Aorta (tissue), 5 donors: ENCODE results near the gene PLEKHO1. TPM values are rescaled to one million over a fixed set of nuclear protein-coding genes. Genes with fewer than 3 reads are reported as not detected.
"Not testable (repeated sequence)": the region's sequence is repeated elsewhere in the genome, so short reads cannot be mapped to it uniquely, and the experiment has no call there.

Experiments
- ATAC-seq: fragments of 200-7000 bp; cut with Tn5 transposase; one replicate; pipeline ENCODE4 v1.9.1; 2022; ENCODE audit warnings: moderate library complexity; ENCODE audit not compliant: low FRiP score
- DNase-seq, 2 donors: peaks; one replicate each; pipeline ENCODE4 v3.0.0-alpha.2; 2020
- H3K27ac ChIP-seq, 2 donors: one replicate each; pipeline ENCODE4 v1.5.1; 2013; ENCODE audit warnings: low read length in 2 of 2, mild to moderate bottlenecking in 2 of 2, moderate library complexity in 2 of 2, control low read depth in 1 of 2, inconsistent platforms in 1 of 2, low read depth in 1 of 2
- H3K27me3 ChIP-seq, 2 donors: one replicate each; pipeline ENCODE4 v1.6.1; 2013; ENCODE audit warnings: control low read depth in 1 of 2, low read length in 1 of 2, mild to moderate bottlenecking in 1 of 2, moderate library complexity in 1 of 2; ENCODE audit not compliant: insufficient read depth in 2 of 2, control insufficient read depth in 1 of 2
- H3K36me3 ChIP-seq, 2 donors: one replicate each; pipeline ENCODE4 v1.6.1; 2013; ENCODE audit warnings: control low read depth in 1 of 2, low read length in 1 of 2, mild to moderate bottlenecking in 1 of 2; ENCODE audit not compliant: insufficient read depth in 2 of 2, control insufficient read depth in 1 of 2
- H3K4me1 ChIP-seq, 2 donors: one replicate each; pipeline ENCODE4 v1.6.1; 2013; ENCODE audit warnings: low read length in 2 of 2, control low read depth in 1 of 2, mild to moderate bottlenecking in 1 of 2, moderate library complexity in 1 of 2; ENCODE audit not compliant: insufficient read depth in 2 of 2, control insufficient read depth in 1 of 2
- H3K4me3 ChIP-seq, 2 donors: one replicate each; pipeline ENCODE4 v1.5.1; 2013; ENCODE audit warnings: low read length in 2 of 2, control low read depth in 1 of 2, mild to moderate bottlenecking in 1 of 2
- H3K9me3 ChIP-seq: one replicate; pipeline ENCODE4 v1.6.1; 2013; ENCODE audit warnings: mild to moderate bottlenecking, low read length; ENCODE audit not compliant: control insufficient read depth
- WGBS, 2 donors: extraction: QIAGEN DNeasy Blood & Tissue Kit; methylation state at CpG; one replicate each; pipeline ENCODE4 v1.1.7; 2013; 5-methylcytosine and 5-hydroxymethylcytosine counted together
- intact Hi-C, 2 donors: fragments of 100-400 bp; cut with DNase I; formaldehyde crosslinking; loops; one replicate each; pipeline versions ENCODE4 v1.14.2 to v1.15.0; 2022
- polyA plus RNA-seq, 2 donors: library from polyadenylated mRNA; stranded (reverse); fragments of 200-250 nt; gene quantifications; one replicate each; pipeline ENCODE4 v1.2.3, GENCODE V29; 2013
- total RNA-seq, 2 donors: library from RNA; stranded (reverse); fragmentation: NEBNext Ultra II Directional; extraction: Animal tissue kit (Norgen Biotek cat#: 25700); gene quantifications; one replicate each; pipeline ENCODE4 v1.2.1, GENCODE V29; 2021
- donor health status: healthy with polysubstance abuse.
- donor health status: Bipolar disorder and iron deficiency.
- donor health status: DM: no; HTN: no; CAD: no.
- donor health status: DM: no; HTN: no; CAD: no.
- donor health status: DM: yes; HTN: yes; CAD: no.

The PLEKHO1 gene
- total and polyA plus RNA-seq, 4 donors, result 56.6 to 146 (median 118) TPM

- peak; percentile 48 for ATAC-seq
- H3K4me1 ChIP-seq, result no peaks in the 10 kb centered on the region
- no peaks in the 10 kb centered on the region for H3K9me3 ChIP-seq
- no peaks in the 10 kb centered on the region for H3K36me3 ChIP-seq
- no peaks in the 10 kb centered on the region for H3K27me3 ChIP-seq
- peak overlapping the region in 1 of 2 donors; percentile 17 for H3K27ac ChIP-seq
- H3K4me3 ChIP-seq, result no peak overlapping the region
- DNase-seq, result no peak
- WGBS, 2 donors, result 1 to 3% methylated on average over 3 of the region's 3 CpGs
- intact Hi-C loops, result no loop called here
Measured at GRCh38 chr1:150187560-150187931, 37.8 kb downstream of the PLEKHO1 start.

GRCh38 chr1:150192012-150192411 lies 42.3 kb downstream of the PLEKHO1 start:
- 5 to 8% methylated on average over 2 of the region's 2 CpGs for whole genome bisulfite sequencing, 2 donors
- peak overlapping the region in 1 of 2 donors; percentile 42 for H3K27ac ChIP-seq
- ATAC-seq (no peak), DNase-seq (no peak)
- no peaks in the 10 kb centered on the region for H3K36me3 ChIP-seq
- no peaks in the 10 kb centered on the region for H3K27me3 ChIP-seq
- H3K4me3 ChIP-seq, result no peak overlapping the region
- no peaks in the 10 kb centered on the region for H3K9me3 ChIP-seq
- H3K4me1 ChIP-seq, result no peaks in the 10 kb centered on the region
- intact Hi-C loops, result no loop called here

GRCh38 chr1:150194381-150195031 lies 44.8 kb downstream of the PLEKHO1 start:
- no peaks in the 10 kb centered on the region for H3K4me1 ChIP-seq
- no peaks in the 10 kb centered on the region for H3K9me3 ChIP-seq
- H3K4me3 ChIP-seq, result no peak overlapping the region
- DNase-seq (no peak), ATAC-seq (no peak)
- peak overlapping the region in 1 of 2 donors; percentile 70 for H3K27ac ChIP-seq
- intact Hi-C loops, result no loop called here
- H3K36me3 ChIP-seq, result no peaks in the 10 kb centered on the region
- WGBS, 2 donors, result 64 to 65% methylated on average over 4 of the region's 4 CpGs
- H3K27me3 ChIP-seq, result no peaks in the 10 kb centered on the region

DNA sequence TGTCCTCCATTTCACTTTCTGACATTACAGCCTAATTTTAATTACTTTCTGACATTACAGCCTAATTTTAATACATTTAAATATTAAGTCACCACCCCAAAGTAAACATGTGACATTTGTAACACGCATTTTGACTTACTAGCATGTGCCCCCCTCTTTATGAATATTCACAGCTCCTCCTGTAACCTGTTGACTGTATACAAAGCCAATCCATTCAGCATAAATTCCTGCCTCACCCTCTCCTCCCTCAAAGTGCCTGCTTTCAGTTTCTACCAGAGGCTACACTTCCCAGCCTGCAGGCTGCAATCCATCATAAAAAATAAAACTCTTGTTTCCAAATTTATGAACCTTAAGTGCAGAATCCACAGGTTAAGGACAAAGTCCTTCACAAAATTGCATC lies 46.7 kb downstream of the PLEKHO1 start:
- DNase-seq, result no peak
- no peak overlapping the region for H3K4me3 ChIP-seq
- ATAC-seq, result no peak
- no peaks in the 10 kb centered on the region for H3K4me1 ChIP-seq
- H3K27me3 ChIP-seq, result no peaks in the 10 kb centered on the region
- WGBS, 2 donors, result 85 to 90% methylated on average over 1 of the region's 1 CpG
- H3K27ac ChIP-seq, result no peak overlapping the region
- intact Hi-C loops, result no loop called here
- H3K9me3 ChIP-seq, result no peaks in the 10 kb centered on the region
- no peaks in the 10 kb centered on the region for H3K36me3 ChIP-seq

- DNase-seq (no peak), ATAC-seq (no peak)
- H3K4me1 ChIP-seq, result no peaks in the 10 kb centered on the region
- no peaks in the 10 kb centered on the region for H3K9me3 ChIP-seq
- no peaks in the 10 kb centered on the region for H3K36me3 ChIP-seq
- H3K4me3 ChIP-seq, result no peak overlapping the region
- 86 to 88% methylated on average over 7 of the region's 7 CpGs for WGBS, 2 donors
- no peak overlapping the region for H3K27ac ChIP-seq
- no peaks in the 10 kb centered on the region for H3K27me3 ChIP-seq
- intact Hi-C loops, result no loop called here
Measured at GRCh38 chr1:150207281-150207971, 57.7 kb downstream of the PLEKHO1 start.

GRCh38 chr1:150208460-150208859 lies 58.7 kb downstream of the PLEKHO1 start:
- H3K27ac ChIP-seq, H3K36me3 ChIP-seq, ATAC-seq, H3K27me3 ChIP-seq, H3K9me3 ChIP-seq, H3K4me1 ChIP-seq, H3K4me3 ChIP-seq, intact Hi-C loops, DNase-seq: not testable (repeated sequence)
- WGBS, 2 donors, result 86 to 90% methylated on average over 6 of the region's 6 CpGs

Other genes starting within 250 kb of the PLEKHO1 start
- 10 to 100 TPM; 16.9 to 20.5 TPM for gene SV2A, start 232.1 kb upstream of the PLEKHO1 start, total RNA-seq
- gene SV2A, start 232.1 kb upstream of the PLEKHO1 start, polyA plus RNA-seq, result 10 to 100 TPM in 1 of 2 donors, 1 to 10 TPM in 1; 4.3 to 13.0 TPM
- 10 to 100 TPM; 37.3 to 42.6 TPM for gene SF3B4, start 222.1 kb upstream of the PLEKHO1 start, total RNA-seq
- 10 to 100 TPM; 18.8 to 37.5 TPM for gene SF3B4, start 222.1 kb upstream of the PLEKHO1 start, polyA plus RNA-seq
- 10 to 100 TPM; 42.3 to 55.4 TPM for gene MTMR11, start 213.0 kb upstream of the PLEKHO1 start, total RNA-seq
- gene MTMR11, start 213.0 kb upstream of the PLEKHO1 start, polyA plus RNA-seq, result 10 to 100 TPM; 19.3 to 59.1 TPM
- 10 to 100 TPM; 36.0 to 41.2 TPM for gene OTUD7B, start 139.2 kb upstream of the PLEKHO1 start, total RNA-seq
- gene OTUD7B, start 139.2 kb upstream of the PLEKHO1 start, polyA plus RNA-seq, result 1 to 10 TPM; 6.3 to 6.9 TPM
- 10 to 100 TPM; 52.6 to 58.2 TPM for gene VPS45, start 82.1 kb upstream of the PLEKHO1 start, total RNA-seq
- 10 to 100 TPM; 19.7 to 39.7 TPM for gene VPS45, start 82.1 kb upstream of the PLEKHO1 start, polyA plus RNA-seq
- 10 to 100 TPM; 32.9 to 37.1 TPM for gene ANP32E, start 86.2 kb downstream of the PLEKHO1 start, total RNA-seq
- 10 to 100 TPM; 24.6 to 44.8 TPM for gene ANP32E, start 86.2 kb downstream of the PLEKHO1 start, polyA plus RNA-seq
- gene CA14, start 107.9 kb downstream of the PLEKHO1 start, total RNA-seq, result not detected
- gene CA14, start 107.9 kb downstream of the PLEKHO1 start, polyA plus RNA-seq, result not detected
- gene APH1A, start 119.1 kb downstream of the PLEKHO1 start, total RNA-seq, result 10 to 100 TPM; 69.9 to 82.9 TPM
- gene APH1A, start 119.1 kb downstream of the PLEKHO1 start, polyA plus RNA-seq, result 10 to 100 TPM; 67.8 to 75.8 TPM
- gene C1orf54, start 122.9 kb downstream of the PLEKHO1 start, total RNA-seq, result 10 to 100 TPM; 33.0 to 34.9 TPM
- 100 to 1,000 TPM; 102 to 278 TPM for gene C1orf54, start 122.9 kb downstream of the PLEKHO1 start, polyA plus RNA-seq
- gene CIART, start 132.6 kb downstream of the PLEKHO1 start, total RNA-seq, result 1 to 10 TPM; 3.0 to 6.6 TPM
- 10 to 100 TPM in 1 of 2 donors, 1 to 10 TPM in 1; 5.3 to 18.0 TPM for gene CIART, start 132.6 kb downstream of the PLEKHO1 start, polyA plus RNA-seq
- 10 to 100 TPM; 39.6 to 44.9 TPM for gene MRPS21, start 143.9 kb downstream of the PLEKHO1 start, total RNA-seq
- 10 to 100 TPM; 91.9 to 98.9 TPM for gene MRPS21, start 143.9 kb downstream of the PLEKHO1 start, polyA plus RNA-seq
- gene PRPF3, start 171.6 kb downstream of the PLEKHO1 start, total RNA-seq, result 10 to 100 TPM; 52.2 to 83.3 TPM
- 10 to 100 TPM; 19.3 to 79.0 TPM for gene PRPF3, start 171.6 kb downstream of the PLEKHO1 start, polyA plus RNA-seq
- 10 to 100 TPM; 27.2 to 30.9 TPM for gene RPRD2, start 214.2 kb downstream of the PLEKHO1 start, total RNA-seq
- 10 to 100 TPM in 1 of 2 donors, 1 to 10 TPM in 1; 4.5 to 11.0 TPM for gene RPRD2, start 214.2 kb downstream of the PLEKHO1 start, polyA plus RNA-seq